Lung microvascular endothelial cell (primary cell): ENCODE results near the gene KRTAP2-3. TPM values are rescaled to one million over a fixed set of nuclear protein-coding genes. Genes with fewer than 3 reads are reported as not detected.
"Not testable (repeated sequence)": the region's sequence is repeated elsewhere in the genome, so short reads cannot be mapped to it uniquely, and the experiment has no call there.

Source experiments
- DNase-seq, 2 donors: peaks; one replicate each; pipeline versions ENCODE4 v3.0.0 to v3.0.0-alpha.2; 2010; ENCODE audit warnings: low read depth in 2 of 2
- total RNA-seq: library from RNA; depleted of rRNA; stranded (reverse); fragments of >200 nt; gene quantifications from 2 replicates; pipeline ENCODE4 v1.2.1, GENCODE V29; 2014

KRTAP2-3 gene
- total RNA-seq, 1 donor from 2014 or later = not detected

- DNase-seq = no peak
Measured at GRCh38 chr17:41069031-41069430, 9.1 kb upstream of the KRTAP2-3 start.

GRCh38 chr17:41067281-41067680 lies 7.4 kb upstream of the KRTAP2-3 start:
- no peak for DNase-seq

- DNase-seq = no peak
Measured at GRCh38 chr17:41065829-41066624, 6.1 kb upstream of the KRTAP2-3 start, which contains the start of gene KRTAP2-4. KRTAP2-4 (minus strand) TSS chr17:41065879; CDS start chr17:41065845, 34 bp downstream.

DNA sequence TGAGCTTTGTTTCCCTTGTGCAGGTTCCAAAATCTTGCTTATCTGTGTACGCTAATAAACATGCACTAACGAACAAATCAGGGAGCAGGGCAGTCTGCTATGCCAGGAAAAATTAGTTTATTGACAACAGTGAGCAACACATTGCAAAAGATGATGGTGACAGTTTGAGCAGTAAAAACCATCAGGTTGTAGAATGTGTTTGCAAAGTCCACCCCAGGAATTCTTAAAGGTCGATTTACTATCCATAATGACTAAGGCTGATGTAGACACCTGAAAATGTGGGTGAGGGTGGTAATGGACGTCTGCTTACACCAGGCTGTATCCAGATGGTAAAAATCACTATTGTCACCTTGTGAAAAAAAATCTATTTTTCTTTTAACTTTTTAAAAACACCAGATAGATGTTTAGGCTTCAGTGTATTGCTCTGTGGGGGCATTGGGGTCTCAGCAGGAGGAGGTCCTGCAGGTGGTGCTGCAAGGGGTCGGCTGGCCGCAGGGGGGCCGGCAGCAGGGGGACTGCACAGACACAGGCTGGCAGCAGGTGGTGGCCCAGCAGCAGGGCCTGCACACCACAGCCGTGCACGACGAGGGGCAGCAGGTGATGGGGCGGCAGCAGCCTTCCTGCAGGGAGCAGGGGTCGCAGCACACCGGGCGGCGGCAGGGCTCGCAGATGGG lies 5.2 kb upstream of the KRTAP2-3 start:
- not testable (repeated sequence) for DNase-seq

GRCh38 chr17:41064301-41064700 lies 4.4 kb upstream of the KRTAP2-3 start:
- DNase-seq = no peak

DNA sequence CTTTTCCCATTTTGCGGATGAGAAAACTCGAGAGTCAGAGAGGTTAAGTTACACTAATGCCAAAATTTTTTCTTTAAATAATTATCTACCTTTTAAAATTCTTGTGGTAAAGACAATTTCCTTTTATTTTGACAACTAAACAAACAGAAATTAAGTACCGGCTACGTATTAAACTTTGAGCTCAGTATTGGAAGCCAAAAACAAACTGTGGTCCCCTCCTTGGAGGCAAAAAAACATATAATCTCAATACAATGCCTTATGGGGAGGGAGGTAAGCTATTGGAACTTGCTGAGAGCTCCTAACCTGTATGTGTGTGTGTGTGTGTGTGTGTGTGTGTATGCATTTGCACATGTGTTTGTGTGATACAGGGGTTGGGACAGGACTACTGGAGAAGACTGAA lies 3.5 kb upstream of the KRTAP2-3 start:
- DNase-seq = no peak

GRCh38 chr17:41061964-41062363 lies 2.0 kb upstream of the KRTAP2-3 start:
- no peak for DNase-seq

DNA sequence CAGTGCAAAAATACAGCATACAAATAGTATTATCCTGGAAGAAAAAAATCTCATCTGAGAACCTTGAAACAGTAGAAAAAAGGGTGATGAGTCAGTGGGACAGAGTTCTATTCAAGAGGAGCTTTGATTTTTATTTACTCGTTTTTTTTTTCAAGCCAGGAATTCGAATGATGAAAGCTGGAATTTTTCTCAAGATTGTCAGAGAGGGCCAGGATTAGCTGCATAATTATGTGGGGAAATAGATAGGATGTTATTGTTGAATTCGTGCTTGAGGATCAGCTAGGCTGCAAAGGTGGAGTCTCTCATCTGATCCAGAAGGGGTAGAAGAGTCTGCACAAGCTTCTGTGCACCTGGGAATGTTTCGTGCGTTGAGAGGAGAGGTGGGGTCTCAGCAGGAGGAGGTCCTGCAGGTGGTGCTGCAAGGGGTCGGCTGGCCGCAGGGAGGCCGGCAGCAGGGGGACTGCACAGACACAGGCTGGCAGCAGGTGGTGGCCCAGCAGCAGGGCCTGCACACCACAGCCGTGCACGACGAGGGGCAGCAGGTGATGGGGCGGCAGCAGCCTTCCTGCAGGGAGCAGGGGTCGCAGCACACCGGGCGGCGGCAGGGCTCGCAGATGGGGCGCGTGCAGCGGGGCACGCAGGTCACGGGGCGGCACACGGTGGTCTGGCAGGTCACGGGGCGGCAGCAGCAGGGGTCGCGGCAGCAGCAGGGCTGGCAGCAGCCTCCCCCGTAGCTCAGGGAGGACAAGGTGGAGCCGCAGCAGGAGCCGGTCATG lies 450 bp downstream of the KRTAP2-3 start:
- DNase-seq = not testable (repeated sequence)

GRCh38 chr17:41058741-41059140 lies 1.2 kb downstream of the KRTAP2-3 start:
- no peak for DNase-seq

DNA sequence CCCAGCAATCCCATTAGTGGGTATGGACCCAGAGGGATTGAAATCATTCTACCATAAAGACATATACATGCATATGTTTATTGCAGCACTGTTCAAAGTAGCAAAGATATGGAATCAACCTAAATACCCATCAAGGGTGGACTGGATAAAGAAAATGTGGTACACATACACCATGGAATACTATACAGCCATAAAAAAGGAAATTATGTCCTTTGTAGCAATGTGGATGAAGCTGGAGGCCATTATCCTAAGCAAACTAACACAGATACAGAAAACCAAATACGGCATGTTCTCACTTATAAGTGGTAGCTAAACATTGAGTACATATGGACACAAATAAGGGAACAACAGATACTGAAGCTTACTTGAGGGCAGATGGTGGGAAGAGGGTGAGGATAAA lies 2.4 kb downstream of the KRTAP2-3 start:
- no peak for DNase-seq

DNA sequence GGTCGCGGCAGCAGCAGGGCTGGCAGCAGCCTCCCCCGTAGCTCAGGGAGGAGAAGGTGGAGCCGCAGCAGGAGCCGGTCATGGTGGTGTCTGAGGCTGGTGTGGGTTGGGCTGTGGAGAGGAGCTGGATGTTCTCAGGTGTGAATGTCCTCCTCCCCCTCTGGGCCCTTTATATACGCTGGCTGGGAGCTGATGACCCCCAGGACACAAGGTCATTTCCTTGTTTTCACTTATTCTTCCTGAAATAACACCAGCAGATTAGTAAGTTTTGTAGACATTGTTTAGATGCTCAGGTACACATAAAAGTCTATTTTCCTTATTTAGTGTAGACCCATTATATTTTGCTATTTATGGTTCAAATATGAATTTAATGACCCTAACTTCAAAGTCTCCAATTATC lies 4.8 kb downstream of the KRTAP2-3 start, which contains the start of gene KRTAP2-2:
Gene KRTAP2-2 (minus strand): TSS at position 101 of the 400 bp plus-strand sequence. CDS start 19 bp downstream, at position 82.
- not testable (repeated sequence) for DNase-seq

GRCh38 chr17:41054556-41054955 lies 5.4 kb downstream of the KRTAP2-3 start:
- DNase-seq = not testable (repeated sequence)

DNA sequence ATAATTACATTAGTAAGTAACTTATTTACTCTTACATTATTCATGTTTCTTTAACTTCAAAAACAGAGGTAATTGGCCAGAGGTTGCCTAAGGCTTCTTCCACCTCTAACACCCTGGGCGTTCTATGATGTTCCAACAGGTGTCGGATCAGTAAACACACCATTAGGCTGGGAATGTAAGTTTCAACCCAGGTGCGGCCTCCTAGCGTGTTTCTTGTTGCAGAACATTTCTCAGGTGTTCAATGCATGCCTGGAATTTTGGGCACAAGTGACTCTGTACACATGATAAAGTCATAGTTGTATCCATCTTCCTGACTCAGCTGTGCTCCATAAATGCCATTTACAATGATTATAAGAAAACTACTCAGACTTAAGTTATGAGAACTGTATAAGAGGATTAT lies 5.9 kb downstream of the KRTAP2-3 start:
- DNase-seq = no peak

DNA sequence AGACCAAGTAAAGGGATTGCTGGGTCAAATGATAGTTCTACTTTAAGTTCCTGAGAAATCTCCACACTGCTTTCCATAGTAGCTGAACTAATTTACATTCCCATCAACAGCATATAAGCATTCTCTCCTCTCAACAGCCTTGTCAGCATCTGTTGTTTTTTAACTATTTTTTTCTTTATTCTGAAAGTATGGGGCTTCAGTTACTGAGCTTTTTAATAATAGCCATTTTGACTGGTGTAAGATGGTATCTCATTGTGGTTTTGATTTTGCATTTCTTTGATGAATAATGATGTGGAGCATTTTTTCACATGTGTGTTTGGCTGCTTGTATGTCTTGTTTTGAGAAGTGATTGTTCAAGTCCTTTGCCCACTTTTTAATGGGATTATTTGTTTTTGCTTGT lies 7.3 kb downstream of the KRTAP2-3 start:
- no peak for DNase-seq

GRCh38 chr17:41049110-41049509 lies 10.8 kb downstream of the KRTAP2-3 start:
- peak in 1 of 2 donors; percentile 28 for DNase-seq

- DNase-seq = peak in 1 of 2 donors; percentile 1
Measured at GRCh38 chr17:41048441-41048840, 11.5 kb downstream of the KRTAP2-3 start.

DNA sequence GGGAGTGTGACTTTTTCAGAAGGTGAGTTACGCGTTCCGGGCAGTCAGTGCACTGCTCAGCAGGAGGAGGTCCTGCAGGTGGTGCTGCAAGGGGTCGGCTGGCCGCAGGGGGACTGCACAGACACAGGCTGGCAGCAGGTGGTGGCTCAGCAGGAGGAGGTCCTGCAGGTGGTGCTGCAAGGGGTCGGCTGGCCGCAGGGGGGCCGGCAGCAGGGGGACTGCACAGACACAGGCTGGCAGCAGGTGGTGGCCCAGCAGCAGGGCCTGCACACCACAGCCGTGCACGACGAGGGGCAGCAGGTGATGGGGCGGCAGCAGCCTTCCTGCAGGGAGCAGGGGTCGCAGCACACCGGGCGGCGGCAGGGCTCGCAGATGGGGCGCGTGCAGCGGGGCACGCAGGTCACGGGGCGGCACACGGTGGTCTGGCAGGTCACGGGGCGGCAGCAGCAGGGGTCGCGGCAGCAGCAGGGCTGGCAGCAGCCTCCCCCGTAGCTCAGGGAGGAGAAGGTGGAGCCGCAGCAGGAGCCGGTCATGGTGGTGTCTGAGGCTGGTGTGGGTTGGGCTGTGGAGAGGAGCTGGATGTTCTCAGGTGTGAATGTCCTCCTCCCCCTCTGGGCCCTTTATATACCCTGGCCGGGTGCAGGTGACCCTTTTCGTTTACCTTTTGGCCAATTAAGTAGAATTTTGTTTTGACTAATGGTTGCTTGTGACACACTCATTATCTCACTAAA lies 13.0 kb downstream of the KRTAP2-3 start, which contains the start of gene KRTAP2-1:
Gene KRTAP2-1 (minus strand): TSS at position 582 of the 731 bp plus-strand sequence. CDS start 49 bp downstream, at position 533.
- DNase-seq = not testable (repeated sequence)

DNA sequence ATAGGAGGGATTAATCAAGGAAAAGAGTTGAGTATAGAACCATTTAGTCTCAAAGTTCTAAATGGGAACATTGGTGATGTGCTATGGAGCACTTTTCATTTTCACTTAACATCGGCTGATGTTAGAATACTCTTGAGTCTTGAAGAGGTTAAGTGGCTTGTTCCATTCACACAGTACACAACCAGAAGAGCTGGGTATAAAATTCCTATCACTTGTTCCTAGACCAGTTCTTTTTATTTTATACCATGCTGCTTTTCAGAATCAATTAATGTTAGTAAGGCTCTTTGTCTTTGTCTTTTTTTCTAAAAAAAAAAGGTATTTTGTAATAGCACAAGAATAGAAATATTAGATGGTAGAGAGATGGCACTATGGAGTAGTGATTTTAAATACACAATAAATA lies 17.0 kb downstream of the KRTAP2-3 start:
- DNase-seq = no peak

GRCh38 chr17:41040783-41041571 lies 18.9 kb downstream of the KRTAP2-3 start, which contains the start of gene KRTAP1-1:
KRTAP1-1 (minus strand) TSS chr17:41041450; CDS start chr17:41041397, 53 bp downstream.
- not testable (repeated sequence) for DNase-seq

- no peak for DNase-seq
Measured at GRCh38 chr17:41037853-41038350, 22.0 kb downstream of the KRTAP2-3 start.
